ENCODE data around the gene RFTN1. TPM values are rescaled to one million over a fixed set of nuclear protein-coding genes. Genes with fewer than 3 reads are reported as not detected.
"Not testable (repeated sequence)": the region's sequence is repeated elsewhere in the genome, so short reads cannot be mapped to it uniquely, and the experiment has no call there.

Gene RFTN1
- total RNA-seq, 1 donor from 2014 or later = 93.7 TPM

- no peak for DNase-seq (ENCODE audit: low spot score)
- intact Hi-C loops (cut with micrococcal nuclease) = no loop called here
- Mint-ChIP-seq H3K36me3 (ENCODE audit: low read depth) (peaks cover 85% of the 10 kb centered on the region), H3K4me3 (ENCODE audit: low read depth) (no peak overlapping the region), H3K27me3 (ENCODE audit: low read depth) (no peaks in the 10 kb centered on the region), H3K4me1 (ENCODE audit: low read depth) (peaks cover 71% of the 10 kb centered on the region), H3K27ac (no peak overlapping the region), H3K9me3 (no peaks in the 10 kb centered on the region)
Observed at GRCh38 chr3:16315623-16316022, 197.9 kb downstream of the RFTN1 start.

GRCh38 chr3:16313886-16314645, 199.4 kb downstream of the RFTN1 start:
- no peak overlapping the region for H3K4me3 Mint-ChIP-seq (ENCODE audit: low read depth)
- intact Hi-C loops (cut with micrococcal nuclease) = loop anchor here (5.0 kb wide), 2 partner anchors 517 to 1428 kb away; partner anchors contain the start of genes ANKRD28 and TBC1D5
- peaks cover 82% of the 10 kb centered on the region for H3K36me3 Mint-ChIP-seq (ENCODE audit: low read depth)
- H3K27ac Mint-ChIP-seq = no peak overlapping the region
- H3K9me3 Mint-ChIP-seq = no peaks in the 10 kb centered on the region
- DNase-seq (ENCODE audit: low spot score) = no peak
- H3K4me1 Mint-ChIP-seq (ENCODE audit: low read depth) = peaks cover 69% of the 10 kb centered on the region
- no peaks in the 10 kb centered on the region for H3K27me3 Mint-ChIP-seq (ENCODE audit: low read depth)

- H3K36me3 Mint-ChIP-seq (ENCODE audit: low read depth) = peaks cover 86% of the 10 kb centered on the region
- H3K9me3 Mint-ChIP-seq = no peaks in the 10 kb centered on the region
- peaks cover 68% of the 10 kb centered on the region for H3K4me1 Mint-ChIP-seq (ENCODE audit: low read depth)
- H3K27ac Mint-ChIP-seq = peak overlapping the region; percentile 64
- peak overlapping the region; percentile 55 for H3K4me3 Mint-ChIP-seq (ENCODE audit: low read depth)
- H3K27me3 Mint-ChIP-seq (ENCODE audit: low read depth) = no peaks in the 10 kb centered on the region
- intact Hi-C loops (cut with micrococcal nuclease) = loop anchor here (2.0 to 5.0 kb wide), 3 partner anchors 199 to 1430 kb away; partner anchors contain the start of genes ANKRD28 and TBC1D5
- peak; percentile 64 for DNase-seq (ENCODE audit: low spot score)
Observed at GRCh38 chr3:16311960-16312451, 201.5 kb downstream of the RFTN1 start.

GRCh38 chr3:16310486-16310885, 203.0 kb downstream of the RFTN1 start:
- Mint-ChIP-seq H3K4me1 (ENCODE audit: low read depth) (peaks cover 73% of the 10 kb centered on the region), H3K36me3 (ENCODE audit: low read depth) (peaks cover 86% of the 10 kb centered on the region)
- not testable (repeated sequence) for H3K27ac Mint-ChIP-seq; H3K27me3 Mint-ChIP-seq (ENCODE audit: low read depth); DNase-seq (ENCODE audit: low spot score); H3K4me3 Mint-ChIP-seq (ENCODE audit: low read depth); H3K9me3 Mint-ChIP-seq
- intact Hi-C loops (cut with micrococcal nuclease) = loop anchor here (2.0 to 5.0 kb wide), 3 partner anchors 200 to 1432 kb away; partner anchors contain the start of genes ANKRD28 and TBC1D5

GRCh38 chr3:16309558-16309957, 203.9 kb downstream of the RFTN1 start:
- intact Hi-C loops (cut with micrococcal nuclease) = loop anchor here (1.0 to 10.0 kb wide), 7 partner anchors 8 to 995 kb away; partner anchors contain the start of genes DPH3 and OXNAD1
- peak overlapping the region; percentile 60 for H3K4me3 Mint-ChIP-seq (ENCODE audit: low read depth)
- H3K27ac Mint-ChIP-seq = peak overlapping the region; percentile 91
- no peaks in the 10 kb centered on the region for H3K9me3 Mint-ChIP-seq
- peak; percentile 56 for DNase-seq (ENCODE audit: low spot score)
- peaks cover 80% of the 10 kb centered on the region for H3K4me1 Mint-ChIP-seq (ENCODE audit: low read depth)
- H3K27me3 Mint-ChIP-seq (ENCODE audit: low read depth) = no peaks in the 10 kb centered on the region
- peaks cover 86% of the 10 kb centered on the region for H3K36me3 Mint-ChIP-seq (ENCODE audit: low read depth)

- Mint-ChIP-seq H3K4me1 (ENCODE audit: low read depth) (peaks cover 82% of the 10 kb centered on the region), H3K9me3 (no peaks in the 10 kb centered on the region), H3K27me3 (ENCODE audit: low read depth) (no peaks in the 10 kb centered on the region), H3K36me3 (ENCODE audit: low read depth) (peaks cover 86% of the 10 kb centered on the region), H3K4me3 (ENCODE audit: low read depth) (no peak overlapping the region), H3K27ac (no peak overlapping the region)
- no peak for DNase-seq (ENCODE audit: low spot score)
- intact Hi-C loops (cut with micrococcal nuclease) = loop anchor here (1.0 to 10.0 kb wide), 7 partner anchors 7 to 994 kb away; partner anchors contain the start of genes DPH3 and OXNAD1
Observed at GRCh38 chr3:16308727-16309126, 204.8 kb downstream of the RFTN1 start.

- intact Hi-C loops (cut with micrococcal nuclease) = loop anchor here (2.0 to 10.0 kb wide), 4 partner anchors 43 to 993 kb away; partner anchors contain the start of genes DPH3 and OXNAD1
- Mint-ChIP-seq H3K27me3 (ENCODE audit: low read depth) (no peaks in the 10 kb centered on the region), H3K27ac (peak overlapping the region; percentile 24), H3K9me3 (no peaks in the 10 kb centered on the region), H3K36me3 (ENCODE audit: low read depth) (peaks cover 85% of the 10 kb centered on the region), H3K4me3 (ENCODE audit: low read depth) (no peak overlapping the region), H3K4me1 (ENCODE audit: low read depth) (peaks cover 80% of the 10 kb centered on the region)
- no peak for DNase-seq (ENCODE audit: low spot score)
Observed at GRCh38 chr3:16307832-16308531, 205.5 kb downstream of the RFTN1 start.

- intact Hi-C loops (cut with micrococcal nuclease) = loop anchor here (5.0 to 10.0 kb wide), 3 partner anchors 292 to 990 kb away; no protein-coding TSS in a partner anchor
- no peaks in the 10 kb centered on the region for H3K9me3 Mint-ChIP-seq
- peak overlapping the region; percentile 56 for H3K4me3 Mint-ChIP-seq (ENCODE audit: low read depth)
- H3K27me3 Mint-ChIP-seq (ENCODE audit: low read depth) = no peaks in the 10 kb centered on the region
- H3K4me1 Mint-ChIP-seq (ENCODE audit: low read depth) = peaks cover 89% of the 10 kb centered on the region
- peak overlapping the region; percentile 78 for H3K27ac Mint-ChIP-seq
- H3K36me3 Mint-ChIP-seq (ENCODE audit: low read depth) = peaks cover 80% of the 10 kb centered on the region
- DNase-seq (ENCODE audit: low spot score) = no peak
Observed at GRCh38 chr3:16305111-16305541, 208.4 kb downstream of the RFTN1 start.

GRCh38 chr3:16304061-16305010, 209.2 kb downstream of the RFTN1 start:
- Mint-ChIP-seq H3K4me1 (ENCODE audit: low read depth) (peaks cover 89% of the 10 kb centered on the region), H3K27me3 (ENCODE audit: low read depth) (no peaks in the 10 kb centered on the region), H3K36me3 (ENCODE audit: low read depth) (peaks cover 76% of the 10 kb centered on the region), H3K9me3 (no peaks in the 10 kb centered on the region), H3K27ac (peak overlapping the region; percentile 78), H3K4me3 (ENCODE audit: low read depth) (peak overlapping the region; percentile 56)
- intact Hi-C loops (cut with micrococcal nuclease) = loop anchor here (5.0 to 10.0 kb wide), 5 partner anchors 73 to 990 kb away; no protein-coding TSS in a partner anchor
- no peak for DNase-seq (ENCODE audit: low spot score)

- DNase-seq (ENCODE audit: low spot score) = no peak
- Mint-ChIP-seq H3K4me1 (ENCODE audit: low read depth) (peaks cover 92% of the 10 kb centered on the region), H3K27me3 (ENCODE audit: low read depth) (no peaks in the 10 kb centered on the region), H3K4me3 (ENCODE audit: low read depth) (peak overlapping the region; percentile 46), H3K27ac (peak overlapping the region; percentile 21), H3K9me3 (no peaks in the 10 kb centered on the region), H3K36me3 (ENCODE audit: low read depth) (peaks cover 78% of the 10 kb centered on the region)
- intact Hi-C loops (cut with micrococcal nuclease) = loop anchor here (5.0 to 10.0 kb wide), 4 partner anchors 74 to 988 kb away; no protein-coding TSS in a partner anchor
Observed at GRCh38 chr3:16303037-16303575, 210.4 kb downstream of the RFTN1 start.

- DNase-seq (ENCODE audit: low spot score) = no peak
- Mint-ChIP-seq H3K27me3 (ENCODE audit: low read depth) (no peaks in the 10 kb centered on the region), H3K4me1 (ENCODE audit: low read depth) (peaks cover 91% of the 10 kb centered on the region), H3K4me3 (ENCODE audit: low read depth) (peak overlapping the region; percentile 82), H3K36me3 (ENCODE audit: low read depth) (peaks cover 78% of the 10 kb centered on the region), H3K27ac (peak overlapping the region; percentile 94), H3K9me3 (no peaks in the 10 kb centered on the region)
- intact Hi-C loops (cut with micrococcal nuclease) = loop anchor here (5.0 to 10.0 kb wide), 4 partner anchors 75 to 987 kb away; no protein-coding TSS in a partner anchor
Observed at GRCh38 chr3:16302082-16302631, 211.3 kb downstream of the RFTN1 start.
